GM19025 (cell line): ENCODE results near the gene INF2.
"Not testable (repeated sequence)": the region's sequence is repeated elsewhere in the genome, so short reads cannot be mapped to it uniquely, and the experiment has no call there.

Experiments used
- ATAC-seq: cut with Tn5 transposase; IDR thresholded peaks from one replicate; pipeline ENCODE4 v1.9.1; 2021; ENCODE audit warnings: mild to moderate bottlenecking, low read depth, moderate library complexity; ENCODE audit not compliant: unreplicated experiment

The INF2 gene

GRCh38 chr14:104656014-104656714 lies 33.3 kb upstream of the INF2 start:
- ATAC-seq = no peak

GRCh38 chr14:104657101-104657524 lies 32.3 kb upstream of the INF2 start:
- no peak for ATAC-seq

GRCh38 chr14:104657563-104658324 lies 31.7 kb upstream of the INF2 start:
- ATAC-seq = no peak

GRCh38 chr14:104658325-104658712 lies 31.1 kb upstream of the INF2 start:
- ATAC-seq = no peak

GRCh38 chr14:104659146-104659545 lies 30.3 kb upstream of the INF2 start:
- no peak for ATAC-seq

GRCh38 chr14:104659764-104660523 lies 29.5 kb upstream of the INF2 start:
- no peak for ATAC-seq

GRCh38 chr14:104660597-104660996 lies 28.8 kb upstream of the INF2 start:
- ATAC-seq = no peak

- no peak for ATAC-seq
These were observed 28.3 kb upstream of the INF2 start for GRCh38 chr14:104661086-104661485.

GRCh38 chr14:104661528-104662157 lies 27.8 kb upstream of the INF2 start:
- not testable (repeated sequence) for ATAC-seq

- not testable (repeated sequence) for ATAC-seq
These were observed 26.9 kb upstream of the INF2 start for GRCh38 chr14:104662472-104662871.

GRCh38 chr14:104664107-104664506 lies 25.3 kb upstream of the INF2 start:
- no peak for ATAC-seq

- ATAC-seq = no peak
These were observed 24.8 kb upstream of the INF2 start for GRCh38 chr14:104664588-104664987.

GRCh38 chr14:104665114-104665656 lies 24.2 kb upstream of the INF2 start:
- ATAC-seq = no peak

GRCh38 chr14:104665657-104666522 lies 23.5 kb upstream of the INF2 start:
- ATAC-seq = no peak

GRCh38 chr14:104666523-104666895 lies 22.9 kb upstream of the INF2 start:
- ATAC-seq = not testable (repeated sequence)

GRCh38 chr14:104666981-104667380 lies 22.4 kb upstream of the INF2 start:
- no peak for ATAC-seq

- ATAC-seq = no peak
These were observed 19.7 kb upstream of the INF2 start for GRCh38 chr14:104669697-104670096.

GRCh38 chr14:104671330-104671977 lies 18.0 kb upstream of the INF2 start:
- ATAC-seq = not testable (repeated sequence)

- ATAC-seq = not testable (repeated sequence)
These were observed 17.3 kb upstream of the INF2 start for GRCh38 chr14:104672119-104672518.
